Psoas muscle (tissue), 8 donors: ENCODE measurements around the gene CABCOCO1. TPM values are rescaled to one million over a fixed set of nuclear protein-coding genes. Genes with fewer than 3 reads are reported as not detected.

ENCODE experiments used
- ATAC-seq, 4 donors: fragments of 200-7000 bp; cut with Tn5 transposase; one replicate each; pipeline ENCODE4 v1.9.1; 2020; ENCODE audit warnings: moderate library complexity in 3 of 4, mild to moderate bottlenecking in 2 of 4
- DNase-seq, 2 donors: peaks; one replicate each; pipeline ENCODE4 v3.0.0-alpha.2; 2020
- H3K27ac ChIP-seq: fragments of 200-600 bp; one replicate; pipeline ENCODE4 v1.8.0; 2022
- H3K27me3 ChIP-seq, 3 donors: fragments of 200-600 bp in 1 of 3; one replicate each; pipeline versions ENCODE4 v1.6.1 to v1.8.0; 2013 to 2022; ENCODE audit warnings: low read length in 2 of 3, mild to moderate bottlenecking in 2 of 3, moderate library complexity in 1 of 3; ENCODE audit not compliant: insufficient read depth in 3 of 3
- H3K36me3 ChIP-seq, 2 donors: fragments of 200-600 bp in 1 of 2; one replicate each; pipeline versions ENCODE4 v1.6.1 to v1.8.0; 2013 to 2022; ENCODE audit warnings: low read depth in 1 of 2, mild to moderate bottlenecking in 1 of 2, moderate library complexity in 1 of 2; ENCODE audit not compliant: insufficient read depth in 1 of 2
- H3K4me1 ChIP-seq: fragments of 200-600 bp; one replicate; pipeline ENCODE4 v1.8.0; 2022
- H3K4me3 ChIP-seq: fragments of 200-600 bp; one replicate; pipeline ENCODE4 v1.8.0; 2022; ENCODE audit warnings: mild to moderate bottlenecking
- H3K9me3 ChIP-seq: fragments of 200-600 bp; one replicate; pipeline ENCODE4 v1.8.0; 2022
- WGBS, 3 donors: extraction: QIAGEN DNeasy Blood & Tissue Kit; methylation state at CpG; one replicate each; pipeline versions ENCODE4 v1.1.6 to v1.1.7; 2013; 5-methylcytosine and 5-hydroxymethylcytosine counted together
- intact Hi-C, 2 donors: fragments of 100-400 bp; cut with DNase I; formaldehyde crosslinking; loops; one replicate each; pipeline versions ENCODE4 v1.11.0 to v1.14.2; 2022
- polyA plus RNA-seq, 3 donors: library from polyadenylated mRNA; stranded (reverse); fragments of 200-250 nt; gene quantifications; one replicate each; pipeline ENCODE4 v1.2.3, GENCODE V29; 2013
- total RNA-seq, 4 donors: library from RNA; stranded (reverse); fragmentation: NEBNext Ultra II Directional in 2 of 4; extraction: Animal tissue kit (Norgen Biotek cat#: 25700) in 2 of 4; gene quantifications; one replicate each; pipeline versions ENCODE4 v1.2.1 to v1.2.4, GENCODE V29; 2021 to 2023
- TF ChIP-seq, protein P1 (sequence below): fragments of 200-600 bp; IDR thresholded peaks from one replicate; pipeline ENCODE4 v1.8.0; 2022; ENCODE audit warnings: antibody characterized with exemption
- donor health status: healthy with polysubstance abuse.
- donor health status: DM: no; HTN: no; CAD: no; lungs with moderate emphysema.
- donor health status: Bipolar disorder and iron deficiency.
- donor health status: healthy.
- donor health status: DM: yes; HTN: yes; CAD: no.
- donor health status: DM: no; HTN: no; CAD: no.
- donor health status: DM: no; HTN: no; CAD: no.
- donor health status: DM: yes; HTN: yes; CAD: no.

Gene CABCOCO1
- total and polyA plus RNA-seq, 7 donors = 0.03 to 0.04 TPM; not detected in 5

- no peaks in the 10 kb centered on the region for H3K36me3 ChIP-seq
- H3K9me3 ChIP-seq = no peaks in the 10 kb centered on the region
- 92 to 96% (median 93%) methylated on average over 5 of the region's 5 CpGs for WGBS, 3 donors
- intact Hi-C loops = no loop called here
- DNase-seq = no peak
- H3K4me3 ChIP-seq = no peak overlapping the region
- H3K27ac ChIP-seq = no peak overlapping the region
- no peaks in the 10 kb centered on the region for H3K27me3 ChIP-seq
- TF ChIP-seq, protein P1, sequence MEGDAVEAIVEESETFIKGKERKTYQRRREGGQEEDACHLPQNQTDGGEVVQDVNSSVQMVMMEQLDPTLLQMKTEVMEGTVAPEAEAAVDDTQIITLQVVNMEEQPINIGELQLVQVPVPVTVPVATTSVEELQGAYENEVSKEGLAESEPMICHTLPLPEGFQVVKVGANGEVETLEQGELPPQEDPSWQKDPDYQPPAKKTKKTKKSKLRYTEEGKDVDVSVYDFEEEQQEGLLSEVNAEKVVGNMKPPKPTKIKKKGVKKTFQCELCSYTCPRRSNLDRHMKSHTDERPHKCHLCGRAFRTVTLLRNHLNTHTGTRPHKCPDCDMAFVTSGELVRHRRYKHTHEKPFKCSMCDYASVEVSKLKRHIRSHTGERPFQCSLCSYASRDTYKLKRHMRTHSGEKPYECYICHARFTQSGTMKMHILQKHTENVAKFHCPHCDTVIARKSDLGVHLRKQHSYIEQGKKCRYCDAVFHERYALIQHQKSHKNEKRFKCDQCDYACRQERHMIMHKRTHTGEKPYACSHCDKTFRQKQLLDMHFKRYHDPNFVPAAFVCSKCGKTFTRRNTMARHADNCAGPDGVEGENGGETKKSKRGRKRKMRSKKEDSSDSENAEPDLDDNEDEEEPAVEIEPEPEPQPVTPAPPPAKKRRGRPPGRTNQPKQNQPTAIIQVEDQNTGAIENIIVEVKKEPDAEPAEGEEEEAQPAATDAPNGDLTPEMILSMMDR = no peak
- ATAC-seq = no peak
- no peaks in the 10 kb centered on the region for H3K4me1 ChIP-seq
Observed at GRCh38 chr10:61627266-61627665, 35.5 kb upstream of the CABCOCO1 start.

DNA sequence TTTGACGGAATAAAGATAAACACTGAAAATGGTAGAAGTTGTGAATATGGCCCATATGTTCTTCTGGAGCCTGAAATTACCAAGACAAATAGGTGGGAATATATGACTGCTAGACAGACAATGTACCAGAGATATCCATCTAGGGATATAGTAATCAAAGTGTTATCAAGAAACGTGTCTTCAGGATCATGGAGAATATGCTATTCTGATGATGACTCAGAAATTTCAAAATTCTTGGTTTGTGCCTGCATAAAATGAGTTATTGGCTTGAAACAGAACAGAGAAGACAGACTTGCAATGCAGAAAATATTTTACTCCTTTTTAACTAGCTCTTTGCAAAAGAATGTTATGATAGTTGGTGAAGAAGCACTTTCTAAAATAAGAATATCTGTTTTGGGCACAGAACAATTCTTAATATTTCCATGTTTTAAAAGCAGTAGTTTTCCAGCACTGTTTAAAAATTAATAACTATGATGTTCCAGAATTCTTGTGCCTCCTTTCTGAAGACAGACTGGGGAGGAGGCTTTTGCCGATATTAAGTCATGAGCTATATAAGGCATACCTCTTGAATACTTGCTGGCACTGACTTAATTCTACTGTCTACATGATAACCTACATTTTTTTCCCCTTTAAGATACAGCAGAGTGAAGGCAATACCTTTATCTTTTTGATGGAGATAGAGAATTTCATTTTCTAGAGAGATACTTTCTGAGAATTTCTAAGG is 34.4 kb upstream of the CABCOCO1 start:
- Histone ChIP-seq H3K27me3 (no peaks in the 10 kb centered on the region), H3K4me3 (no peak overlapping the region), H3K36me3 (no peaks in the 10 kb centered on the region), H3K9me3 (no peaks in the 10 kb centered on the region), H3K4me1 (no peaks in the 10 kb centered on the region), H3K27ac (no peak overlapping the region)
- intact Hi-C loops = no loop called here
- no peak for ATAC-seq
- no peak for DNase-seq
- TF ChIP-seq, protein P1 = no peak
- WGBS, 3 donors = 55 to 75% (median 61%) methylated on average over 3 of the region's 3 CpGs

DNA sequence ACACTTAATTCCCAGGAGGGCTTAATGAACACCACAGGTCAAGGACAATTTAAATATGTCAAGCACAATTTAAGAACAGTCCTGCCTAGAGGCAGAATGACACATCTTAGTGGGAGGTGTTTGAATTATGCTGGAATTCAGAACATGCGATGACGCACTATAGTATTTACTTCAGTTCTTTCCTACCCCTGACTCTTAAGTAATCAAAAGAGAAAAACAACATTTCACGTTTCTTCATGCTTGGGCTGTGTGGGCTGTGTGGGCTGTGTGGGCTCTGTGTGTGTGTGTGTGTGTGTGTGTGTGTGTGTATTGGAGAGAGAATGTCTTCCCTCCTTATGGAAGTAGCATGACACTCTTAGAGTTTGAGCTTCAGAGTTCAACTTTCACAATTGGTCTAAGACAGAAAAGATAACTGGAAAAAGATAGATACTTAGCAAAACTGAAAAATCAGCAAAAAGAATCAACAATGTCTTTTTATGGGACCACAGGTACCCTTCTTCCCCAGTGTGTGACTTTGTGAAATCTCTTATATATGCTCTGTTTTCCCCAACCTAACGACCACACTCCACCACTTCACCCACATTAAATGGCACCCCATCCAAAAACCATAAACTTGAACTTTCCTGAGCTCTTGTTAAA is 33.7 kb upstream of the CABCOCO1 start:
- Histone ChIP-seq H3K27ac (no peak overlapping the region), H3K4me1 (no peaks in the 10 kb centered on the region), H3K27me3 (no peaks in the 10 kb centered on the region), H3K9me3 (no peaks in the 10 kb centered on the region), H3K4me3 (no peak overlapping the region), H3K36me3 (no peaks in the 10 kb centered on the region)
- ATAC-seq (no peak), DNase-seq (no peak)
- TF ChIP-seq, protein P1 = no peak
- intact Hi-C loops = no loop called here
- WGBS, 3 donors = 76 to 83% (median 80%) methylated on average over 4 of the region's 4 CpGs

- intact Hi-C loops = no loop called here
- Histone ChIP-seq H3K27ac (no peak overlapping the region), H3K27me3 (no peaks in the 10 kb centered on the region), H3K4me3 (no peak overlapping the region), H3K9me3 (no peaks in the 10 kb centered on the region), H3K4me1 (no peaks in the 10 kb centered on the region), H3K36me3 (no peaks in the 10 kb centered on the region)
- 88 to 96% (median 94%) methylated on average over 4 of the region's 4 CpGs for WGBS, 3 donors
- TF ChIP-seq, protein P1 = no peak
- ATAC-seq (no peak), DNase-seq (no peak)
Observed at GRCh38 chr10:61629576-61629975, 33.2 kb upstream of the CABCOCO1 start.
